ENCODE data around the gene OGFOD3.

DNA sequence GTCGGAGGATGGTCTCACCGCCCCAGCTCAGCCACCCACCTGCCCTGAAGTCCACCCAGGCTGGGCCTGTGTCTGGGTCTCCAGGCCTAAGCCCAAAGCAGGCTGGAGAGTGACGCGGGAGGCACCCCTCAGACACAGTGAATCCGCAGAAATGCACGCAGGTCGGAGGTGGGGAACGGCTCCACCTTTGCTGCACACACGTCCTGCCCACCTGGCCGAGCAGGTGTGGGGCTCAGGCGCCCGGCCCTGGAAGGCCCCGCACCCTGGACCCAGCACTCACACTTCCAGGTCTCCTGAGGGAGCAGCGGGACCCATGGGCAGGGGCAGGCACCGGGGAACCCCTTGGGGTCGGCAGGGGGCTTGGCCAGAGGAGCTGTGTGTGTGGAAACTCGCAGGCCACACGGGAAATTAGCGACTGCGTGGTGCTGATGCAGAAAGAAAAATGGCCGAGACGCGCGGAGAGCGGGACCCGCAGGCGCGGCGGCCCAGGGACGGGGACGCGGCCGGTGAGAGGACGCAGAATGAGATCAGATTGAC, 21.5 kb upstream of the OGFOD3 start:
- TF ChIP-seq POLR2A (IDR thresholded peaks at IDR 0.05) (no peak), POLR2AphosphoS5 (IDR thresholded peaks at IDR 0.05; ENCODE audit: insufficient read depth in 1 of 2, low read depth in 1 of 2) (no peak)
- TF ChIP-seq, protein P1, sequence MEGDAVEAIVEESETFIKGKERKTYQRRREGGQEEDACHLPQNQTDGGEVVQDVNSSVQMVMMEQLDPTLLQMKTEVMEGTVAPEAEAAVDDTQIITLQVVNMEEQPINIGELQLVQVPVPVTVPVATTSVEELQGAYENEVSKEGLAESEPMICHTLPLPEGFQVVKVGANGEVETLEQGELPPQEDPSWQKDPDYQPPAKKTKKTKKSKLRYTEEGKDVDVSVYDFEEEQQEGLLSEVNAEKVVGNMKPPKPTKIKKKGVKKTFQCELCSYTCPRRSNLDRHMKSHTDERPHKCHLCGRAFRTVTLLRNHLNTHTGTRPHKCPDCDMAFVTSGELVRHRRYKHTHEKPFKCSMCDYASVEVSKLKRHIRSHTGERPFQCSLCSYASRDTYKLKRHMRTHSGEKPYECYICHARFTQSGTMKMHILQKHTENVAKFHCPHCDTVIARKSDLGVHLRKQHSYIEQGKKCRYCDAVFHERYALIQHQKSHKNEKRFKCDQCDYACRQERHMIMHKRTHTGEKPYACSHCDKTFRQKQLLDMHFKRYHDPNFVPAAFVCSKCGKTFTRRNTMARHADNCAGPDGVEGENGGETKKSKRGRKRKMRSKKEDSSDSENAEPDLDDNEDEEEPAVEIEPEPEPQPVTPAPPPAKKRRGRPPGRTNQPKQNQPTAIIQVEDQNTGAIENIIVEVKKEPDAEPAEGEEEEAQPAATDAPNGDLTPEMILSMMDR (IDR thresholded peaks at IDR 0.05), result no peak

All from vagina (tissue), 2 donors.